GM20000 (cell line): ENCODE data around the gene TNFSF8.

ENCODE experiments used
- DNase-seq: peaks from one replicate; pipeline ENCODE4 v3.0.0; 2012; ENCODE audit warnings: low spot score
- CTCF ChIP-seq: IDR thresholded peaks from 2 replicates; pipeline ENCODE4 v1.5.1; 2012; ENCODE audit warnings: mild to moderate bottlenecking, control low read depth; ENCODE audit errors: extremely low read depth, missing control alignments

TNFSF8 gene

GRCh38 chr9:114936581-114936980, 6.2 kb upstream of the TNFSF8 start:
- no peak for DNase-seq

DNA sequence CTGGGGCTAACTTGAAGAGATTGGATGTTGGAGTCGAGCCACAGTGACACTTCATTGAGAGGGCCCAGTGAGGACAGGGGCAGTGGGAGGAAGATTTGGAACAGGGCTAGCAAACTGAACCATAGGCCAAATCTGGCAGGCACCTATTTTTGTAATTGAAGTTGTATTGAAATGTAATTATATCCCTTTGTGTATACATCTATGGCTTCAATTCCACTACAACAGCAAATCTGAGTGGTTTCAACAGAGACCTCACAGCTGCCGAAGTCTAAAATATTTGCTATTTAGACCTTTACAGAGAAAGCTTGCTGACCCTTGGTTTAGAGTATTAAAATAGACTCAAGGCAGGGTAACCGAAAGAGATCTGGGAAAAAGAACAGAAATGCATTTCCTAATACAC, 4.7 kb upstream of the TNFSF8 start:
- DNase-seq: no peak
- TF ChIP-seq CTCF: no peak

More at GRCh38 chr9:114936581-114936980, 6.2 kb upstream of the TNFSF8 start:
- no peak for TF ChIP-seq CTCF

GRCh38 chr9:114932502-114932901, 2.1 kb upstream of the TNFSF8 start:
- no peak for TF ChIP-seq CTCF
- no peak for DNase-seq

GRCh38 chr9:114931407-114931806, 1.0 kb upstream of the TNFSF8 start:
- TF ChIP-seq CTCF: no peak
- no peak for DNase-seq

- DNase-seq: no peak
- no peak for TF ChIP-seq CTCF
Observed at GRCh38 chr9:114929201-114929600, 1.2 kb downstream of the TNFSF8 start.

- no peak for TF ChIP-seq CTCF
- DNase-seq: no peak
Observed at GRCh38 chr9:114928671-114929070, 1.7 kb downstream of the TNFSF8 start.

DNA sequence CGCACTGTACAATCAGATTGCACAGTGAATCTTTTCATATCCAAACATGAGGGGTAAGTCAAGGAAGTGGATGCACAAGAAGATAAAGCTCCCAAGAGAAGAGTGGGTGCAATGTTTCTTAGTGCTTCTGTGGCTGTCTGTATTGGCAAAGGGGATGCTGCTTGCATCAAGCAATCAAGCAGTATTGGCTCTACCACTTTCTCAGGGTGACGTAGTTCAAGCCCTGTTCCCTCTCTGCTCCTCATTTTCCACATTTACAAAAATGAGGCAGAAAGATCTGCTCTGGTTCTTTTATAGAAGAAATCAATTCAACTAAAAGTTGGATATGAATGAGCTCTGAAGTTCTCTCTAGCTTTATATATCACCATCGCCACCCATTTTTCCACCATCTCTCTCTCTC, 2.3 kb downstream of the TNFSF8 start:
- no peak for DNase-seq
- no peak for TF ChIP-seq CTCF
